ENCODE data around the gene CLCN2.

Gene CLCN2

DNA sequence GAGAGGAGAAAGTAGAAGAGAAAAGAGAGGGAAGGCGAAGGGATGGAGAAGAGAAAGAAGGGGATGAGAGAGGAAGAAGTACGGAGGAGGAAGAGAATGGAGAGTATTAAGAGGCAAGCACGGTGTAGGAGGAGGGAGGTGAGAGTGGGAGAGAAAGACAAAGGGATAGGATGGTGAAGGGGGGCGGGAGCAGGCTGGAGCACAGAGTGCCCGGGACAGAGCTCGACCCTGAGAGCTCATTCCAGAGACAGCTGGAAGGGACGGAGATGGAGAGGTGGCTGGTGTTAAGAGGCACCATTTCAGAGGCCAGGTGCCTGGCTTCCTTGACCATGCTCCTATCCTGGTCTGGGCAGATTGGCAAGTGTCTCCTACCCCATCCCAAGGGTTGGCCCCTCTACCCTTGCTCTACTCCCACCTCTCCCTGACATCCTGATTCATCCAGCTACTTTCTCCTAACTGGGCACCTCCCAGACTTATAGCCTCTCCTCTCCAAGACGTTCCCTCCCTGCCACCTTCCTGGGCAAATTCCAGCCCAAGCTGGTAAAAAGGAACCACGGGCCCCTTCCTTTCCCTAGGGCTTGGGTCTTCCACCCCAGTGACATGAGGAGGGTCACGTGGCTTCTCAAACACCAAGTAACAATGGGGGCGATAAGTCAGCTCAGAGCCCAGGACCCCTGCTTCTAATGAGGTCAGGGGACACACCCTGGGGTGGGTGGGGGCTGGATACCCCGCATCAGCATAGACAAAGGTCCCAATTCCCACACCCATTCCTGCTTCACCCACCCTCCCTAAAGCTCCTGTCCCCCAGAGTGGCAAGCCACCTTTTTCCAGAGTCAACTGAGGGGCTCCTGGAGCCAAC is 1.1 kb downstream of the CLCN2 start:
- DNase-seq (ENCODE audit: low read depth), result no peak

GRCh38 chr3:184359610-184360009 is 1.8 kb downstream of the CLCN2 start:
- no peak for DNase-seq (ENCODE audit: low read depth)

DNA sequence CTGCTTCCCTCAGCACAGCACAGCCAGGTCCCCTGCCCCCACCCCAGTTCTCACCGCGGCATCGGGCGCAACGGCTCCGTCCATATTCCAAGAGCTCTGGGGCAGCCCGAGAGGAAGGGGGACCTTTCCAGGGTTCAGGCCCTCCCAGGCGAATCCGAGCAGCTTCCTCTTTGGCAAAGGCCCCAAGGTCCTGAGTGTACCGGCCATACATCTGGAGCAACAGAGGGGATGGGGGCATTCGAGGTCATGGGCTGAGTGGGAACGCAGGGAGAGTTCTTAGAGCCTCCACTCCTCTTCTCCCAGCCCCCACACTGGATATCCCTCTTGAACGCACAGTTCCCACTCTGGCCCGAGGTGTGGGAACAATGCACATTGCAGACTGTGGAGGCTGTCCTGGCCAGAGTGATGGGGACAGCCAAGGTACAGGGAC is 2.5 kb downstream of the CLCN2 start:
- no peak for DNase-seq (ENCODE audit: low read depth)

GRCh38 chr3:184358124-184358767 is 3.2 kb downstream of the CLCN2 start:
- DNase-seq (ENCODE audit: low read depth), result no peak

- no peak for DNase-seq (ENCODE audit: low read depth)
Observed at GRCh38 chr3:184357248-184358123, 3.9 kb downstream of the CLCN2 start.

GRCh38 chr3:184355261-184356040 is 6.0 kb downstream of the CLCN2 start:
- DNase-seq (ENCODE audit: low read depth), result no peak

GRCh38 chr3:184354754-184355153 is 6.7 kb downstream of the CLCN2 start:
- DNase-seq (ENCODE audit: low read depth), result no peak

GRCh38 chr3:184354121-184354728 is 7.2 kb downstream of the CLCN2 start:
- peak; percentile 50 for DNase-seq (ENCODE audit: low read depth)

GRCh38 chr3:184353546-184353941 is 7.9 kb downstream of the CLCN2 start:
- no peak for DNase-seq (ENCODE audit: low read depth)

DNA sequence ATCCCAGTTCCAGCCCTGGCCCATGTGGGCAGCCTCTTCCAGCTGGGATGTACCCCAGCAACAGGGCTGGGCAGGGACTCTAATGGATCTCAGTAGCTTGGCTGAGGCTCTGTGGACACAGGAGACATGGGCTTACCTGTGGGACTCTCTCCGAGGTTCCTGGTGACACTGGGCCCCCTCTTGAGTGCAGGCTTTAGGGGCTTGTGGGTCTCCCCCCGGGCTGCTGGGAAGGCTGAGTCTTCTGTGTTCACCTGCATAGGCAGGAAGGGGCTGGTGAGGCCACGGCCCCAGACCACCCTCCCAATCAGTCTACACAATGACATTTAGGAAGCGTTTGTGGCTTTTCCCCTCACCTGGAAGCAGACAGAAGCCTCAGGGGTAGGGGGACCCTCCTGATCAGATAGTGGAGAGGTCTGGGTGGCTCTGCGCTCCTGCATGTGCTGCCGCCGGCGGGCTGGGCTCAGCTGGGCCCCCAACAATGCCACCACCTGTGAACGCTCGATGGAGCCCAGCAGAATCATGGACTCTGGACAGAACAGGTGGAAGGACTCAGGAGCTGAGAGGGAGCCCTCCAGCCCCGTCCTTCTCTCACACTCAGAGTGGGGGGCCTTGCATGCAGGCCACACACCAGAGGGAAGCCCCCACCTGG is 8.4 kb downstream of the CLCN2 start:
- DNase-seq (ENCODE audit: low read depth), result no peak

GRCh38 chr3:184352149-184352785 is 9.1 kb downstream of the CLCN2 start:
- DNase-seq (ENCODE audit: low read depth), result no peak

DNA sequence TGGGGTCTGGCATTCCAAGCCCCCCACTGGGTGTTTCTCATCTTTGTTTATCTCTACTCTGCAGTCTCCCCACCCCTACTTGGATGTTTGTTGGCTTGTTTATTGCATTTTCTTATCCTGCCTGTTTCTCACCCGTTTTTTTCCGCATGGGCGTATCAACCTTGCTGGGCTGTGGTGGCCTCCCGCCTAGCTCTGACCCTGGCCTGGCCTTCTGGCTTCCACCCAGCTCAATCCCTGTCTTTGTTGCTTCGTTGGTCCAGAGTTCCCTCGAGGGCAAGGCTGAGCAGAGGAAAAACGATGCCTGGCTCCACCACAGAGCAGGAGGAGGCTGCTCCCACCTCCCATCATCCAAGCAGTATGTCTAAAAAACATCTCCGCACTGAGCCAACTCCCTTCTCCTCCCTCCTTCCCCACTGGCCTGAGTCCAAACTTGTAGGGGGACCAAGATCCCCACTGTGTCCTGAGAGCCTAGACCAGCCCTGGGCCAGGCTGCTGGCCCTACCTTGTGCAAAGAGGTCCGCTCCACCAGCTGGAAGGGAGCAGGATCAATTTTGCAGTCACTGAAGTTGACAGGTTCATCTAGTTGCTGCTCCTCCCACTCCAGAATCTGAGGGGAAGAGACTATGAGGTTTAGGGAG is 9.8 kb downstream of the CLCN2 start:
- DNase-seq (ENCODE audit: low read depth), result no peak

GRCh38 chr3:184350618-184351017 is 10.8 kb downstream of the CLCN2 start:
- DNase-seq (ENCODE audit: low read depth), result no peak

DNA sequence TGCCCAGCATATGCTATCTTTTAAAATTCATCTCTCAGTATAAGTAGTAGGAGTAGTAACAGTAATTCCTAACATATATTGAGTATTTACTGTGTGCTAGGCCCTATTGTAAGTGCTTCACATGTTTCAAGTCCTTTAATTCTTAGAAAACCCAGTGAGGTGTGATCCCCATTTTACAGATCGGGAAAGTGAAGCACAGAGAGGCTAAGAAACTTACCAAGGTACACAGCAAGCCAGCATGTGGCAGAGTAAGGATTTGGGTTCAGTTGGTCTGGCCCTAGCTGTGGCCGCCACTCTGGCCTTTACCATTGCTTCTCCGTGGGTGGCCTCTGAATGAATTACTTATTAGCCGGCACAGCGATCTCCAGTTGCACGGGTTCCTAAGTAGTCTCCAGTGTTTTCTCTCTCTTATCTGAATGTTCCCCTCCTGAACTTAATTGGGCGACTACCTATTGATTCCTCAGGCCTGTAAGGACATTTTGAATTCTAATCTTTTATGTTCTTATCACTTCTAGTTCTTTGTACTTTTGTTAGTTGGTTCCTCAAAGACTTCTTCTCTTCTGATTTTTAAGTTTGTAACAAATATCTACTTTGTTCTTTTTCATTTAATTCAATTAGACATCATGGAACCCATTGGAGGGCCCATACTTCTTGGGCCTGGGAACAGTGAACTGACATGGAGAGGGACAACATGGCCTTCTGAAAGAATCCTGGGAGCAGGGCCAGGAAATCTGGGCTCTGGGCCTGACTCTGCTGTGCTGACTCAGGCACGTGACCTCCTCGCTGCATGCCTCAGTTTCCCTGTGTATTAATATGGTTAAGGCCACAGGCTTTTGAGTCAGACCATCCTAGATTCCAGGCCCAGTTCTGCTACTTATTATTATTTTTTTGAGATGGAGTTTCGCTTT is 11.6 kb downstream of the CLCN2 start:
- DNase-seq (ENCODE audit: low read depth), result no peak

- DNase-seq (ENCODE audit: low read depth), result no peak
Observed at GRCh38 chr3:184348057-184348382, 13.4 kb downstream of the CLCN2 start.

DNA sequence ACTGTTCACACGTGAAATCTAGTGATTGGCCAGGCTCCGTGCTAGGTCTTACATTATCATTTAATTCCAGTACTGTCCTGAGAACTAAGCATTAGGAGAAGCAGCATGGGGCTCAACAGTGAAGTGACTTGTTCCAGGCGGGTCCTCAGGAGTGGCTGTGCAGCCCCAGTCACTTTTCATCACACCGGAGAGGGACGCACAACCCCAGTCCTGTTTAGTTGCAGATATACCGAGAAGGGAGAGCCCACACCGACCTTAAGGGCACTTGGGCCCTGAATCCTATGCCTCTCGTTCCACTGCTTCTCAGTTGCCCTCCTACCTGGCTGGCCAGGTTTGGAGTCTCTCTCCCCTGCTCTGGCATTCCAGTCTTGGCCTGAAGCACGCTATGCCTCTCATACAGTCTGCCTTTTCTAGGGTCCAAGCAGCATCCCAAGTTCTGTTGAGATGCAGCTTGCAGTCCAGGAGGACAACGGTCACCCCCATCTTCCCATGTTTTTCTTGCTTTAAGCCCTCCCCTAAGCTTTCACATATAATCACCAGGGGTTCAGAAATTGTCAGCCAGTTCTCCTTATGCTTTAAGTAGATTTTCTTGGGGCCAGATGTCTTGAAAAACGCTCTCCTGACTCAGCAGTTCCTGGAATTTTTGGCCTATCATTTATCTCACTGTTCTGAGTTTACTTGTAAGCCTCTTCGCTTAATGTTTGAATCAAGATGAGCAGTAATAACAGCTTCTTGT is 13.9 kb downstream of the CLCN2 start:
- no peak for DNase-seq (ENCODE audit: low read depth)

- no peak for DNase-seq (ENCODE audit: low read depth)
Observed at GRCh38 chr3:184346480-184347190, 14.8 kb downstream of the CLCN2 start.

Measured in stimulated activated CD8-positive, alpha-beta memory T cell treated with anti-CD3 and anti-CD28 coated beads, Interleukin-4, amount 100 ng/mL, for 24 hours (primary cell).